Measurements from ENCODE around the gene TMOD4.

The TMOD4 gene

GRCh38 chr1:151175041-151175741 lies 590 bp downstream of the TMOD4 start:
- DNase-seq = no peak

GRCh38 chr1:151171190-151171589 lies 4.6 kb downstream of the TMOD4 start:
- no peak for DNase-seq

- DNase-seq = no peak
These were observed 8.7 kb downstream of the TMOD4 start for GRCh38 chr1:151167116-151167515.

- DNase-seq = no peak
These were observed 9.2 kb downstream of the TMOD4 start for GRCh38 chr1:151166505-151166956.

- peak; percentile 94 for DNase-seq
These were observed 9.9 kb downstream of the TMOD4 start, which contains the start of the genes LYSMD1 and SCNM1 for GRCh38 chr1:151165738-151166504. Gene LYSMD1, minus strand, starts transcription at chr1:151165902. Its CDS starts 644 bp downstream, at chr1:151165258. Gene SCNM1, plus strand, starts transcription at chr1:151166144. Its CDS starts 9 bp downstream, at chr1:151166153.

GRCh38 chr1:151165281-151165737 lies 10.5 kb downstream of the TMOD4 start:
- peak; percentile 78 for DNase-seq

GRCh38 chr1:151164732-151165280 lies 11.0 kb downstream of the TMOD4 start:
- DNase-seq = no peak

GRCh38 chr1:151159373-151159772 lies 16.4 kb downstream of the TMOD4 start:
- DNase-seq = no peak

GRCh38 chr1:151158751-151159251 lies 17.0 kb downstream of the TMOD4 start:
- DNase-seq = no peak

GRCh38 chr1:151158326-151158725 lies 17.5 kb downstream of the TMOD4 start:
- DNase-seq = no peak

- no peak for DNase-seq
These were observed 18.7 kb downstream of the TMOD4 start for GRCh38 chr1:151157067-151157531.

- DNase-seq = no peak
These were observed 19.3 kb downstream of the TMOD4 start, which contains the start of gene TNFAIP8L2 for GRCh38 chr1:151156515-151156819. Gene TNFAIP8L2, plus strand, starts transcription at chr1:151156649. Its CDS starts 2,049 bp downstream, at chr1:151158698.

GRCh38 chr1:151147665-151148064 lies 28.1 kb downstream of the TMOD4 start:
- DNase-seq = no peak

- DNase-seq = no peak
These were observed 28.7 kb downstream of the TMOD4 start for GRCh38 chr1:151147132-151147503.

- peak; percentile 47 for DNase-seq
These were observed 29.2 kb downstream of the TMOD4 start, which contains the start of gene SEMA6C for GRCh38 chr1:151146412-151147131. Gene SEMA6C, minus strand, starts transcription at chr1:151146631. Its CDS starts 4,010 bp downstream, at chr1:151142621.

GRCh38 chr1:151146072-151146411 lies 29.7 kb downstream of the TMOD4 start:
- DNase-seq = no peak

GRCh38 chr1:151145304-151146071 lies 30.3 kb downstream of the TMOD4 start:
- DNase-seq = no peak

- no peak for DNase-seq
These were observed 31.1 kb downstream of the TMOD4 start for GRCh38 chr1:151144474-151145303.

GRCh38 chr1:151143986-151144385 lies 31.8 kb downstream of the TMOD4 start:
- no peak for DNase-seq

- no peak for DNase-seq
These were observed 32.7 kb downstream of the TMOD4 start for GRCh38 chr1:151143057-151143435.

Measured in NCI-H524 treated with DMSO at 0.1 percent for 48 hours (cell line).